ENCODE results near the gene ARFGAP3.
A peak's percentile ranks its signal among the peaks of the same experiment; 100 is the strongest.

The ARFGAP3 gene

DNA sequence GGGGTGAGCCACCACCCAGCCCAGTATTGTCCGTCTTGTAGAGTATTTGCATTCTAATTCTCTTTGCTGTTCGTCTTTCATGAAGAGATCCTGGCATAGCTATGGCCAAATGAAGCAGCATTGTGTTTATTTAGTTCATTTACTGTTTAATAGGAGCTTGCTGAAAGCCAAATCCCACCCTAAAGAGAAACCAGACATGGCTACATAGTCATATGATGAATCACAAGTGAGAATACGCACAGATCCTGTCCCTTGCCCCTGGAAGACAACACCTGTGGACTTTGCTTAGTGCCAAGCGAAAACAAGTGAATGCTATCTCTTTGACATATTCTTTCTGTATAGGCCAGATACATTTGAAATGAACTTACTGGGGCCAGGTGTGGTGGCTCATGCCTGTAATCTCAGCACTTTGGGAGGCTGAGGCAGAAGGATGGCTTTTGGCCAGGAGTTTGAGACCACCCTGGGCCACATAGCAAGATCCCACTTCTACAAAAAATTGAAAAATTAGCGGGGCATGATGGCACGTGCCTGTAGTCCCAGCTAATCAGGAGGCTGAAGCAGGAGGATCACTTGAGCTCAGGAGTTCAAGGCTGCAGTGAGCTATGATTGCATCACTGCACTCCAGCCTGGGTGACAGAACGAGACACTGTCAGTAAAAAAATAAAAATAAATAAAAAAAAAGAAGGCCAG, 5.1 kb upstream of the ARFGAP3 start:
- DNase-seq (ENCODE audit: low read depth in 2 of 2): no peak

DNA sequence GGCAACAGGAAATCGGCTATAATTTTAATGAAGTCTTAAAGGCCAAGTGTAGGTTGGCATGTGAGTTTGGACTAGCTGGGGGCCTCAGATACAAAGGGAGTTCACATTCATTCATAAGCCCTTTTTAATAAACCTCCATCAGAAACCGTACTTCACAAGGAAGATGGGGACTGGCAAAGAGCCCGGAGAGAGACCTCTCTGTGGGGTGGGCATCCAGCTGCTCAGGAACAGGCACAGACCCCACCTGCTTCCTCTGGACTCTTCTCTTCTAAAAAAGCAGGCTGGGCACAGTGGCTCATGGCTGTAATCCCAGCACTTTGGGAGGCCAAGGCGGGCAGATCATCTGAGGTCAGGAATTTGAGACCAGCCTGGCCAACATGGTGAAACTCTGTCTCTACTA, 3.9 kb upstream of the ARFGAP3 start:
- DNase-seq (ENCODE audit: low read depth in 2 of 2): no peak

DNA sequence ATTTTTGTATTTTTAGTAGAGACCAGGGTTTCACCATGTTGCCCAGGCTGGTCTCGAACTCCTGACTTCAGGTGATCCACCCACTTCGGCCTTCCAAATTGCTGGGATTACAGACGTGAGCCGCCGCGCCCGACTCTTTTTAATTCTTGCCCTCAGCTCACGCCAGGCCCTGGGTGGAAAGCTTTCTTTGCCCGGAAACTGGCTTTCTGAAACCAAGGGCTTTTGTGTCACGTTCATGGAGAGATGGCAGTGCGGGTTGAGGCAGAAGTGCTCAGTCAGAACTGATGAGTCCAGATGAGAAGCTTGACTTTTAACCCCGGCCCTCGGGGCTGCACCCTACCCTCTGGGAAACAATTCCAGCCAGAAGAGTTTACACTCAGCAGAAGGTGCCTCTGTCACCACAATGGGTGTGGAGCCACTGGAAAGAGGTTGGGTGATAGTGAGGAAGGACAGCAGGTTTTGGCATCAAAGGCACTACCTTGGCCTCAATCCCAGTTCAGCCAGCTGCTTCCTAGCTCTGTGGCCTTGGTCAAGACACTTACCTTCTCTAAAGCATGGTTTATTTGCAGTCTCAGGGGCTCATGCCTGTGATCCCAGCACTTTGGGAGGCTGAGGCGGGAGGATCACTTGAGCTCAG, 890 bp upstream of the ARFGAP3 start:
- no peak for DNase-seq (ENCODE audit: low read depth in 2 of 2)

DNA sequence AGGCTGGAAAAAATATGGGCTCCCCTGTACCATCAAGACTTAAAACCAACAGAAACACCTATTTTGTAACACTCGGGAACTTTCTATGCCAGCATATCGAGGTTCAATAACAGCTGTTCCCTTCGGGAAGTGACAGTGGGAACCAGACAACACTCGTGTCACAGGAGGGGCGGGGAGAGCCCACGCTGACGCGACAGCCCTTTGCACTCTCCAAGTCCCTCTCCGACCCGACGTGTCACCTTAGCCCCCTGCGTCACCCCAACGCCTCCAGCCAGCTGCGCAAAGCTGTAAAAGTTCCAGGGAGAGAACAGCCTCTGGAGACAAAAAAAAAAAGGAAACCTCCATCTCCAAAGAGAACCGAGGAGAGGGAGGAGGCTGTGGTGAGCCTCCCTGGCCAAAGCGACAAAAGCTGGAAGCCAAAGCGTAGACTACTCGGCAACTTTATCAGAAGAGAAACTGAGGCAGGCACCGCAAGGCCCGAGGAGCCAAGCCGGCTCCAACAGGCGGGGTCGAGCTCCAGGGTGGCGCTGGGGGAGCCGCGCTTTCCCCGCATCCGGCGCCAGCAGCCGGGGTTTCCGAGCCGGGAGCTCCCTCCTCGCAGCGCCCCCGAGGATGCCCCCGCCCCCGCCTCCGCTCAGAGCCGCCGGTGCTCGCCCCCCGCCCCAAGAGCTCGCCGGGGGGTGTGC, 751 bp downstream of the ARFGAP3 start:
- peak; percentile 34 to 62 for DNase-seq (ENCODE audit: low read depth in 2 of 2)

DNA sequence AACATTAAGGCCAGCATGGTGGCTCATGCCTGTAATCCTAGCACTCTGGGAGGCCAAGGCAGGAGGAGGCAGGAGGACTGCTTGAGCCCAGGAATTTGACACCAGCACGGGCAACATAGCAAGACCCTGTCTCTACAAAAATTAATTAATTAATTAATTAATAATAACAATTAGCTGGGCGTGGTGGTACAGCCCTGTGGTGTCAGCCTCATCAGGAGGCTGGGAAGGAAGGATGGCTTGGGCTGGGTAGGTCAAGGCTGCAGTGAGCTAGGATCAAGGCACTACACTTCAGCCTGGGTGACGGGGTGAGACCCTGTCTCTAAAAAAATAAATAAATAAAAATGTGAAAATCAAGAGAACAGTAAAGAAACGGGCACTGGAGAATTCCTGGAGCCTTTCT, 1.4 kb downstream of the ARFGAP3 start:
- DNase-seq (ENCODE audit: low read depth in 2 of 2): no peak

DNA sequence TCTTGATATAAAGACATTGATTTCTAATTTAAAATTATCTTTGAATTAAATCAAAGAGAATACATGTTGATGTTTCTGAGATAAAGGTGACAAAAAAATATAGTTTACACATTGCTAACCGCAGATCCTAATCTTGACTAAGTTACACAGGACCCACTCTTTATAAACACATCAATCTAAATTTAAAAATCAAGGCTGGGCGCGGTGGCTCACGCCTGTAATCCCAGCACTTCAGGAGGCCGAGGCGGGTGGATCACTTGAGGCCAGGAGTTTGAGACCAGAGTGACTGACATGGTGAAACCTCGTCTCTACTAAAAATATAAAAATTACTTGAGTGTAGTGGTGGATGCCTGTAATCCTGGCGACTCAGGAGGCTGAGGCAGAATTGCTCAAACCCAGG, 1.9 kb downstream of the ARFGAP3 start:
- no peak for DNase-seq (ENCODE audit: low read depth in 2 of 2)

DNA sequence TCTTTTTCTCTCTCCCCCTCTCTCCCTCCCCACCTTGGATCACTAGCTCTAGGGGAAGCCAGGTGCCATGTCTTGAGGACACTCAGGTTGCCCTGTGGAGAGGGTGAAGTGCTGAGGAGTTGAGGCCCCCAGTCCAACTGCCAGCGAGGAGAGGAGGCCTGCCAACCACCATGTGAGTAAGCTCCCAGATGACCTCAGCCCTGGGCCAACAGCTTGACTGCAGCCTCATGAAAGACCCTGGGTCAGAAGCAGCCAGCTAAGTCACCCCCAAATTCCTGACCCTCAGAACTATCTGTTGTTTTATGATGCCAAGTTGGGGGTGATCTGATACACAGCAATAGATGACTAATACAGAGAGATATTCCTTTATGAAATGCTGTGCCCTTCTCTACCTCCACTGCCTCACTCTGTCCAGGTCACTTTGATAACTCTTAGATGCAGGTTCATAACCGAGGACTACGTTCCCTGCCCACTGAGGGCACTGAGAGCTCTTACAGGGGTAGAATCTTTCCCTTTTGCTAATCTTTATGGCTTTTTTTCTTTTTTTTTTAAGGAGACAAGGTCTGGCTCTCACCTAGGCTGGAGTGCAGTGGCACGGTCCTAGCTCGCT, 8.0 kb downstream of the ARFGAP3 start:
- DNase-seq (ENCODE audit: low read depth in 2 of 2): no peak

DNA sequence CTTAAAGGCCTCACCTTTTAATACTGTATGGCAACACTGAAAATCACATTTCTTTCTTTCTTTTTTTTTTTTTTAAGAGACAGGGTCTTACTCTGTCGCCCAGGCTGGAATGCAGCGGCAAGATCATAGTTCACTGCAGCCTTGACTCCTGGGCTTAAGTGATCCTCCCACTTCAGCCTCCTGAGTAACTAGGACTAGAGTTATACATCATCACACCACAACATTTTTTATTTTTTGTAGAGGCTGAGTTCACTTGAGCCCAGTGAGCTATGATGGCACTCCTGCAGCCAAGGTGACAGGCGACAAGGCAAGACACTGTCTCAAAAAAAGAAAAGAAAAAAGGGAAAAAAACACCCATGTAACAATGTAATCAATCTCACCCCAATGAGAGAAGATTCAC, 10.0 kb downstream of the ARFGAP3 start:
- DNase-seq (ENCODE audit: low read depth in 2 of 2): no peak

DNA sequence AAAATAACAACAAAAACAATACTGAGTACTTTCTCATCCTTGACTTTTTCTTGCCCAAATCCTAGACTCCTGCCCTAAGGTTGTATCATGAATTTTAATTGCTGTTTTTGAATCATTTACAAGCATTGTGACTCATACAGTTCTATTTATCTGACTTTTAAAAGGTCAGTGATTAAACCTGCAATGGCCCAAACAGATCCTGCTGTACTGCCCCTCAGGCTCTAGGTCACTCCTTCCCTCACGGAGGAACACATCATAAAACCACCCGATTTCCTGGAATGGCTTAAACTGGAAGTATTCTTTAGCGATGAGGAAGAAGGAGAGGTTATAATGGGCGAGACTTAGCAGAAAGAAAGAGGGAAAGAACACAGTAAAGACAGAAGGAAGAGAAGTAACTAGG, 12.3 kb downstream of the ARFGAP3 start:
- no peak for DNase-seq (ENCODE audit: low read depth in 2 of 2)

DNA sequence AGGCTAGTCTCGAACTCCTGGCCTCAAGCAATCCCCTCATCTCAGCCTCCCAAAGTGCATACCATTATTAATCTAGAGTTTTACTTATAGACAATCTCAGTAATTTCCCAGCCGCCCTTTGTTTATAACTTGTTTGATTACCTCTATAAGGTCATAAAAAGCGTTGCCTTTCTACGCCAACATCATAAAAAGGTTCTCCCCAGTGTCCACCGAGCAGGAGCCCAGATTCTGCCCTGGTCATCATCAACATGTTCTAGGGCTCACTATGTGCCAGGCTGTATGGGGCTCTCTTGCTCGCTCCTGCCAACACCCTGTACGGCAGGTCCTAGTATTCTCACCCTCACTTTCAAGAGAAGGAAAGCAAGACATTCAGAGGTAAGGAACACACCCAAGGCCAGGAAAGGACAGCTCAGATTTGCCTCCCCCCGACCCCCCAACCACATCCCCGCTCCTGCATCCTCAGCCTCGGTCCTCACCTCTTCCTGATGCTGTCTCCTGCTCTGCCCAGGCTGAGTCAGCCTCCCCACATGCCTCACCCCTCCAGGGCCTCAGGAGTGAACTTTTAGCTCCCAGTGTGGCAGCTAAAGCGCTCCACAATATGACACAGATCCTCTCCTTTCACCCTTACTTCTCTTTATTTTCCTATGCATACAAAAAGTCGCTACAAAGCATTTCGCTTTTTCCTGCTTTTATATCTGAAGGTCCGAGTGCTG, 14.3 kb downstream of the ARFGAP3 start:
- no peak for DNase-seq (ENCODE audit: low read depth in 2 of 2)

DNA sequence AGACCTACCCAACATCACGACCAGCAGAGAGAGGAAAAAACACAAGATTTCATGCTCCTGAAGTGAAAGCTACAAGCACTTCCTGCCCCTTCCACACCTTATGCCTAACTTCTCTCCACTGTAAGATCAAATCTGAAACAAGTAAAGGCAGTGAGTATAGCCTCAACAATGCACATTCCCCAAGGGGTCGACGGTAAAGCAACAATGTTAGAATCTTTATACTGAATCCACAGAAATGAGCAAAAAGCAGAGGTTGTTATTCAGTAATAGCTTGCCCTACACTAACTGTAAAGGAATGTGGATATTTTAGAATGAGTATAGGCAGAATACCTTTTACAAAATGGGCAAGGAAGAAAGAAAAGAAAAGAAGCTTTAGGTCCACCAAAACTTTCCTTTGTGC, 15.6 kb downstream of the ARFGAP3 start:
- DNase-seq (ENCODE audit: low read depth in 2 of 2): no peak

DNA sequence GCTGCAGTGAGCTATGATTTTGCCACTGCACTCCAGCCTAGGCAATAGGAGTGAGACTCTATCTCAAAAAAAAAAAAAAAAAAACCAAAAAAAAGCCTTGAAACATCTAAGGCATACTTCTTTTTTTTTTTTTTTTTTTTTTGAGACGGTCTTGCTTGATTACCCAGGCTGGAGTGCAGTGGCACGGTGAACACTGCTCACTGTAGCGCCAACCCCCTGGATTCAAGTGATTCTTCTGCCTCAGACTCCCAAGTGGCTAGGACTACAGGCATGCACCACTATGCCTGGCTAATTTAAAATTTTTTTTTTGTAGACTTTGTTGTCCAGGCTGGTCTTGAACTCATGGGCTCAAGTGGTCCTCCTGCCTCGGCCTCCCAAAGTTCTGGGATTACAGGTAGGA, 19.5 kb downstream of the ARFGAP3 start:
- no peak for DNase-seq (ENCODE audit: low read depth in 2 of 2)

DNA sequence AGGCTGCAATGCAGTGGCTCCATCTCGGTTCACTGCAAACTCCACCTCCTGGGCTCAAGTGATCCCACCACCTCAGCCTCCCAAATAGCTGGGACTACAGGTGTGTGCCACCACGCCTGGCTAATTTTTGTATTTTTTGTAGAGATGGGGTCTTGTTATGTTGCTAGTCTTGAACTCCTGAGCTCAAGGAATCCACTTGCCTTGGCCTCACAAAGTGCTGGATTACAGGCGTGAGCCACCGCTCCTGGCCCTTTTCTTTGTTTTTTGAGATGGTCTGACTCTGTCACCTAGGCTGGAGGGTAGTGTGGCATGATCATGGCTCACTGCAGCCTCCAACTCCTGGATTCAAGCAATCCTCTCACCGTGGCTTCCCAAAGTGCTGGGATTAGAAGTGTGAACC, 21.0 kb downstream of the ARFGAP3 start:
- no peak for DNase-seq (ENCODE audit: low read depth in 2 of 2)

DNA sequence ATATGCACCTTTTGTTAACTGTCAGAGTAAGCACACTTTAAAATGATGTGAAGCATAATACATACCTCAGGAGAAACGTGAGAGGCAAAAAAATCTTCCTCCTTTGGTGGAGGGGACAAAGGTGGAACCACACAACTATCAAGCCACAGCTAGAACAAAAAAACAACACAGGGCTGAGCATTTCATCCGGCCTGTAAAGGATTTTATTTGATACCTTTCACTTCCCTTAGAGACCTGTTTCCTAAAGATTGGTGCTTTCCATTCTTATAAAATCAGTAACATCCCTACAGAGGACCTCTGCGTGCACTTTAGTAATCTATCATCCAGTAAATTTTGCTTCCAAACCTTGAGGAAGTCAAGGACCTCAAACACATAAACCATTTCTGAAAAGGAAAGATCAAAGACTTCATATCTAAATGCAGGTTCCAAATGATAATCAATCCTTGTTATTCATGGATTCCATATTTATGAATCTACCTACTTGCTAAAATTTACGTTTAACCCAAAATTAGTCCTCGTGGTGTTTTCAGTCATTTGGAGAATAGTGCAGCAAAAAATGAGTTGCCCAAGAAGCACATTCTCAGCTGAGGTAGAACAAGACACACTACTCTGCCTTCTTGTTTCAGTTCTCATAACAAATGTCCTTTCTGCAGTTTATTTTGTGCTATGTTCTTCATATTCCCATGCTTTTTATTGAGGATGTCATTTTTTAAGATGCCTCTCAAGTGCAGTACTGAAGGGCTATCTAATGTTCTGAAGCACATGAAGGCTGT, 22.7 kb downstream of the ARFGAP3 start:
- DNase-seq (ENCODE audit: low read depth in 2 of 2): no peak

DNA sequence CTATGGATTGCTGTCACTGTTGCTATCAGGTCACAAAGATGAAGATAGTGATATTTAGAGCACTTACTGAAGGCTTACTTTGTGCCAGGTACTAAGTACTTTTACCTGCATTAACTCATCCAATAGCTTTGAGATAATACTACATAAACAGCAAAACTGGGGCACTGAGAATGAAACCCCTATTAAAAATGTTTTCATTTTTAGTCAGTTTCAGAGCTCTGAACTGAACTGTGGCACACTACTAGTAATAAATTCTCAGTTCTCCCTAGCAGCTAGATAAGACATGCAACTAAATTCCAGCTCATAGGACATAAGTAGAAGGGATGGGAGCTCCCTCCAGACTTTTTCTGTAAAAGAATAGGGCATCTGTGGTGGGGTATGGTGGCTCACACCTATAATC, 24.0 kb downstream of the ARFGAP3 start:
- no peak for DNase-seq (ENCODE audit: low read depth in 2 of 2)

DNA sequence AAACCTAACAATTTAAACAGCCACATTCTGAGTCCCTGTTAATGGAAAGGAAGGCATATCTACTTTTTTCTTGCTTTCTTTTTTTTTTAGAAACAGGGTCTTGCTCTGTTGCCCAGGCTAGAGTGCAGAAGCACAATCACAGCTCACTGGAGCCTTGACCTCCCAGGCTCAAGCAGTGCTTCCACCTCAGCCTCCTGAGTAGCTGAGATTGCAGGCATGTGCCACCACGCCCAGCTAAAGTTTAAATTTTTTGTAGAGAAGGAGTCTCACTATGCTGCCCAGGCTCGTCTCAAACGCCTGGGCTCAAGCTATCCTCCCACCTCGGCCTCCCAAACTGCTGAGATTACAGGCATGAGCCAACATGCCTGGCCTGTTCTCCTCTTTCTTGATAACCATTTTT, 25.4 kb downstream of the ARFGAP3 start:
- DNase-seq (ENCODE audit: low read depth in 2 of 2): no peak

DNA sequence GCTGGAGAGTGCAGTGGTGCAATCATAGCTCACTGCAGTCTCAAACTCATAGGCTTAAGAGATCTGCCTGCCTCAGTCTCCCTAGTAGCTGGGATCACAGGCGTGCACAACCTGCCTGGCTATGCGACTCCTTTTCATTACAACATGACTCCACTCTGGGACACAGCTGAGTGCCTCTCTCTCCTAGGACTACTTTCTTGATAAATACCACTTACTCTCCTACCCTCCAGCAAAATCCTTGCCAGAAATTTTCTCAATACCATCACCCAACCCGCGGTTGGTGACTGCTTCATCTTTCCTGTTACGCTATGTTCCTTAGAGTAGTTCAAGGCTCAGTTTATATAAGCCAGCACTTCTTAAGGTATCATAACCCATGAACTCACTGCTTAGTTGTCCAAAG, 26.9 kb downstream of the ARFGAP3 start:
- DNase-seq (ENCODE audit: low read depth in 2 of 2): no peak

DNA sequence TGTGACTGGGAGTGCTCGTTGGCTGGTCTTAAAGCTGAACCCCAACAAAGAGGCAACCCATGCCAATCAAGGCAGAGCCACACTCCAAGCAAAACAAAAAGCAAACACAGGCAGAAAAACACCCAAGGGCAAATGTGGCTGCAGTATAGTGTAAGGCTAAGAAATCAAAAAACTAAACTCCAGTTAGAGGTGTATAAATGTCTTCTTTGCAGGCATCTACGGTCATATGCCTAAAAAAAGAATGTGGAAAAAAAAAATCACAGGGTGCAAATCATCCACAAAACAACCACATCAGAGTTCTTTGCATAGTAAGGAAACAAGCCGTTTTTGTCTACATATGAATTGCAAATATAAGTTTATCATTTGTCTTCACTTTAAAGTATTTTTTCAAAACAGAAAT, 27.8 kb downstream of the ARFGAP3 start:
- no peak for DNase-seq (ENCODE audit: low read depth in 2 of 2)

DNA sequence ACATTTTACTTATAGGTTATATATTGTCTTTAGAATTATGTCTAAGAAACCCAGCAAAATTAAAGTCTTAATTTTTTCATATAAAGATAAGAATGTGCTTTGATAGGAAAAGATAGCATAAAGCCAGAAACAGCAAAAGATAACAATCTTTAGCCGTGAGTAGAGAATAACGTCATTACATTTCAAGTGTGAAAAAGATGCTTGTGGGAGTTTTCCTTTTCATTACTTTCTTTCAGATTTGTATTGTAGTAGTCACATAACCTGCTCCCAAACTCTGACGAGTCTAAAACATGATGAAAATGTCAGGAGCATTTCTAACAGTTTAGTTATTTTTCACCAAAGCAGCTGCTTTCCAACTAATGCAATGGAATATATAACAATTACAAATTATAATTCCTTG, 31.3 kb downstream of the ARFGAP3 start:
- no peak for DNase-seq (ENCODE audit: low read depth in 2 of 2)

DNA sequence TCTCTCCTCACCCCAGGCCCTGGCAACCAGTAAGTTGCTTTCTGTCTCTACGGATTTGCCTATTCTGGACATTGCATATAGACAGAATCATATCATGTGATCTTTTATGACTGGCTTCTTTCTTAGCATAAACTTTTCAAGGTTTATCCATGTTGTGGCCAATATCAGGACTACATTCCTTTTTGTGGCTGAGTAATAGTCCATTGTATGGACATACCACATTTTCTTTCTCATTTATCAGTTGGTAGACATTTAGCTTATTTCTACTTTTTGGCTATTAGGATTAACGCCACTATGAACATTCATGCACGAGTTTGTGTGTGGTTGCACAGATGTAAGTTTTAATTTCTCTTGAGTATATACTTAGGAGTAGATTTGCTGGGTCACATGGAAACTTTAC, 35.7 kb downstream of the ARFGAP3 start:
- no peak for DNase-seq (ENCODE audit: low read depth in 2 of 2)

DNA sequence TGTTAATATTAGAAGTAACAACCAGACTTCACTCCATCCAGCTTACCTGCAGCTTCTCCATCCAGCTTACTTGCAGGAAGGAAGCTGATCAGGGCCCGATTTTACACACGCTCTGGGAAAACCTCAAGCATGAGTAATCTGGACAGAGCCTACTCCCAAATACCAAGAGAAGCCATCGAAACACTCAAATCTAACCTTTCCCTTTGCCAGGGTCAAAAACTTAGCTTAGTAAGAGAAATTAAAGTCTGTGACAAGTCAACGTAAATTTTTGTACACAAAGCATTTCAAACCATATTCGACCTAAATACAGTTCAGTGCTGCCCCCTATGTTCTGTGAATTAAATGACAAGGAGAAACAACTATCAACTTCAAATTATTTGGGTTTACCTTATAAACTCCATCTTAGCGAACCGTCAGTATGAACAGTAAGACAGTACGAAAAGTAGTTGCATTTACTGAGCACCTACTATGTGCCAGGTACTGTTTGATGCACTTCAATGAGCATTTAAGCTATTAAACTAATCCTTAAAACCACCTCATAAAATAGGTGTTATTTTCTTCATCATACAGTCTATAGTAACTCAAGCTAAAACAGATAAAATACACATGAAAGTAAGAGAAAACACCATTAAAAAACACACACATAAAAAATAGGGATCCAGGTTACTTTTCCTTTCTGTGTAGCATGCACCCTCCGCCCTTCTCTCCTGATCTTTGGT, 36.9 kb downstream of the ARFGAP3 start:
- DNase-seq (ENCODE audit: low read depth in 2 of 2): no peak
